GM12801 (cell line): Measurements from ENCODE around the gene EXOC7.

Source experiments
- TF ChIP-seq, protein P1 (sequence below): IDR thresholded peaks from one replicate; pipeline ENCODE4 v1.5.1; 2011; ENCODE audit warnings: control low read depth; ENCODE audit not compliant: insufficient read length; ENCODE audit errors: extremely low read depth

The EXOC7 gene

GRCh38 chr17:76147211-76148014 lies 43.8 kb upstream of the EXOC7 start:
- TF ChIP-seq, protein P1, sequence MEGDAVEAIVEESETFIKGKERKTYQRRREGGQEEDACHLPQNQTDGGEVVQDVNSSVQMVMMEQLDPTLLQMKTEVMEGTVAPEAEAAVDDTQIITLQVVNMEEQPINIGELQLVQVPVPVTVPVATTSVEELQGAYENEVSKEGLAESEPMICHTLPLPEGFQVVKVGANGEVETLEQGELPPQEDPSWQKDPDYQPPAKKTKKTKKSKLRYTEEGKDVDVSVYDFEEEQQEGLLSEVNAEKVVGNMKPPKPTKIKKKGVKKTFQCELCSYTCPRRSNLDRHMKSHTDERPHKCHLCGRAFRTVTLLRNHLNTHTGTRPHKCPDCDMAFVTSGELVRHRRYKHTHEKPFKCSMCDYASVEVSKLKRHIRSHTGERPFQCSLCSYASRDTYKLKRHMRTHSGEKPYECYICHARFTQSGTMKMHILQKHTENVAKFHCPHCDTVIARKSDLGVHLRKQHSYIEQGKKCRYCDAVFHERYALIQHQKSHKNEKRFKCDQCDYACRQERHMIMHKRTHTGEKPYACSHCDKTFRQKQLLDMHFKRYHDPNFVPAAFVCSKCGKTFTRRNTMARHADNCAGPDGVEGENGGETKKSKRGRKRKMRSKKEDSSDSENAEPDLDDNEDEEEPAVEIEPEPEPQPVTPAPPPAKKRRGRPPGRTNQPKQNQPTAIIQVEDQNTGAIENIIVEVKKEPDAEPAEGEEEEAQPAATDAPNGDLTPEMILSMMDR = no peak

GRCh38 chr17:76146053-76146851 lies 42.7 kb upstream of the EXOC7 start:
- TF ChIP-seq, protein P1 = no peak

GRCh38 chr17:76145231-76146052 lies 41.9 kb upstream of the EXOC7 start:
- TF ChIP-seq, protein P1 = no peak

- TF ChIP-seq, protein P1 = no peak
Observed at GRCh38 chr17:76142585-76143041, 39.0 kb upstream of the EXOC7 start.

DNA sequence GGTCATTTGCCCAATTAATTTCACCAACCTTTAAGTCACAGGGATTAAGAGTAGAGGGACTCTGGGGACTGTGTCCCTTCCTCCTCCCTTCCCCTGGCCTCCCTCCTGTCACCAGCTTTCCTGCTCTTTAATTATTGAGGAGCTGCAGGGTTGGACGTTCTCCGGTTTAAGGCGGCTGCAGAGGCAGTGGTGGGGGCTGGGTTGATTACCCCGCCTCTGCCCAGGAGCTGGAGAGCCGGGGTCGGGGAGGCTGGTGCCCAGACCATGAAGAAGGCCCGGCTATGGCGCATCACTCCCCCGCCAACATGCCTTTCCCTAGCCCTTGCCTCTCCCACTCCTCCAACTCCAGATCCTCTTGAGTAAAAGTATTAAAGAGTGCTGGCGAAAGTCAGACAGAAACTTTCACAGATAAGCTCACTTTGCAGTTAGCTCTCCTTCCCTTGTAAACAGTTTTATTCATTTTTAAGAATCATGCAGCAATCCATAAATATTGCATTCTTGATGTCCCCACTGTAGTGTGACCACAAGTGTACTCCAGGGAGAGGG lies 38.5 kb upstream of the EXOC7 start:
- TF ChIP-seq, protein P1 = no peak

GRCh38 chr17:76141212-76142038 lies 37.8 kb upstream of the EXOC7 start, which contains the start of gene FOXJ1:
TSS of gene FOXJ1 (minus strand) at chr17:76141245. CDS start at chr17:76140395, 850 bp downstream.
- TF ChIP-seq, protein P1 = no peak
